Ovary (tissue), 9 donors: Measurements from ENCODE around the gene GKN1. TPM values are rescaled to one million over a fixed set of nuclear protein-coding genes. Genes with fewer than 3 reads are reported as not detected.

Experiments used
- DNase-seq, 5 donors: peaks; one replicate each; pipeline ENCODE4 v3.0.0-alpha.2; 2019 to 2020
- H3K27ac ChIP-seq, 2 donors: fragments of 200-600 bp; one replicate each; pipeline versions ENCODE4 v1.5.1 to v1.8.0; 2019 to 2022
- H3K27me3 ChIP-seq: fragments of 200-600 bp; one replicate; pipeline ENCODE4 v1.8.0; 2022
- H3K36me3 ChIP-seq: fragments of 200-600 bp; sonication (generic); one replicate; pipeline ENCODE4 v1.5.1; 2019
- H3K4me1 ChIP-seq: one replicate; pipeline ENCODE4 v1.8.1; 2013; ENCODE audit warnings: mild to moderate bottlenecking, moderate library complexity; ENCODE audit not compliant: insufficient read depth
- H3K4me3 ChIP-seq: fragments of 200-600 bp; sonication (generic); one replicate; pipeline ENCODE4 v1.5.1; 2017
- H3K9me3 ChIP-seq, 2 donors: fragments of 200-600 bp in 1 of 2; sonication (generic) in 1 of 2; one replicate each; pipeline versions ENCODE4 v1.5.1 to v1.8.1; 2013 to 2019; ENCODE audit warnings: mild to moderate bottlenecking in 1 of 2, moderate library complexity in 1 of 2
- CTCF ChIP-seq, 3 donors: fragments of 450-650 bp in 2 of 3; fragments of 200-600 bp in 1 of 3; IDR thresholded peaks; one replicate each; pipeline versions ENCODE4 v1.5.1 to v1.8.0; 2016 to 2022; ENCODE audit warnings: antibody characterized with exemption in 3 of 3, mild to moderate bottlenecking in 1 of 3
- EP300 ChIP-seq: sonication (generic); formaldehyde crosslinking; IDR thresholded peaks from one replicate; pipeline ENCODE4 v1.6.1; 2017; ENCODE audit warnings: antibody characterized with exemption
- POLR2A ChIP-seq: fragments of 450-650 bp; IDR thresholded peaks from one replicate; pipeline ENCODE4 v1.6.1; 2017; ENCODE audit warnings: antibody characterized with exemption, mild to moderate bottlenecking, moderate library complexity
- WGBS, 3 donors: extraction: QIAGEN DNeasy Blood & Tissue Kit in 1 of 3; methylation state at CpG; one replicate each; pipeline versions ENCODE4 v1.1.5 to v1.1.7; 2013 to 2017; 5-methylcytosine and 5-hydroxymethylcytosine counted together
- intact Hi-C, 4 donors: fragments of 100-400 bp; cut with DNase I; formaldehyde crosslinking; loops; one replicate each; pipeline versions ENCODE4 v1.11.0 to v1.15.1; 2022 to 2023
- polyA plus RNA-seq, 2 donors: library from polyadenylated mRNA; stranded (reverse); fragments of 200-250 nt in 1 of 2; fragments of 350-450 nt in 1 of 2; fragmentation: Illumina TruSeq in 1 of 2; extraction: RNeasy Lipid Tissue Mini Kit (QIAGEN cat#74804) in 1 of 2; gene quantifications; one replicate each; pipeline ENCODE4 v1.2.3, GENCODE V29; 2013 to 2014
- total RNA-seq, 7 donors: library from RNA; depleted of rRNA in 2 of 7; stranded (reverse); fragments of >200 nt in 2 of 7; fragmentation: NEBNext Ultra II Directional in 3 of 7; extraction: Animal tissue kit (Norgen Biotek cat#: 25700) in 3 of 7; gene quantifications; one replicate each; pipeline versions ENCODE4 v1.1.0 to v1.2.4, GENCODE V29; 2016 to 2023
- donor health status: DM: no; HTN: no; CAD: no; lungs with moderate emphysema.
- donor health status: DM: no; HTN: no; CAD: no.
- donor health status: Bipolar disorder and iron deficiency.
- donor health status: DM: yes; HTN: yes; CAD: no.
- donor health status: DM: no; HTN: no; CAD: no.
- donor health status: DM: yes; HTN: yes; CAD: no.

GKN1 gene
- total and polyA plus RNA-seq, 9 donors: not detected

DNA sequence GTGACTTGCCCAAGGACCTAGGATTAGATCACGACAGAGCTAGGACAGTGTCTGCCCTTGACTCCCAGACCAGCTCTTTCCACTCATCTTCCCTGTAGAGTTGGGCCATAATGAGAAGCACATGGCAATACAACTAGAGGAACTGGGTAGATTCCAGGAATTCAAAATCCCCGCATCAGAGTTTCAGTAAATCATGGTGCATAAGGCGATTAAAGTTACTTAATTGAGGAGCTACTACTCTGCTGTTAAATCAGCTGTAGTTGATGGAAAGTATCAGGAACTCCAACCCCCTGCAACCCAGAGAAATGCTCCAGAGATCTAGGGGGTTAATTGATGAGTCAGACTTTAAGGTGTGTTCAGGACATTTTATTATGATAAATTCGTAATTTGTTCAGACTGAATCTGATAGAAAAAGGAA lies 44.3 kb downstream of the GKN1 start:
- TF ChIP-seq CTCF (IDR thresholded peaks at IDR 0.05) (no peak), EP300 (no peak), POLR2A (no peak)
- Histone ChIP-seq H3K27ac (no peak overlapping the region), H3K36me3 (no peaks in the 10 kb centered on the region), H3K27me3 (no peaks in the 10 kb centered on the region), H3K4me1 (peaks cover 22% of the 10 kb centered on the region), H3K9me3 (no peaks in the 10 kb centered on the region), H3K4me3 (no peak overlapping the region)
- no peak for DNase-seq
- 62 to 66% (median 65%) methylated on average over 4 of the region's 4 CpGs for WGBS, 3 donors
- intact Hi-C loops: loop anchor here in 2 of 4 donors (10.0 kb wide), 3 partner anchors 106 to 186 kb away; no protein-coding TSS in a partner anchor

DNA sequence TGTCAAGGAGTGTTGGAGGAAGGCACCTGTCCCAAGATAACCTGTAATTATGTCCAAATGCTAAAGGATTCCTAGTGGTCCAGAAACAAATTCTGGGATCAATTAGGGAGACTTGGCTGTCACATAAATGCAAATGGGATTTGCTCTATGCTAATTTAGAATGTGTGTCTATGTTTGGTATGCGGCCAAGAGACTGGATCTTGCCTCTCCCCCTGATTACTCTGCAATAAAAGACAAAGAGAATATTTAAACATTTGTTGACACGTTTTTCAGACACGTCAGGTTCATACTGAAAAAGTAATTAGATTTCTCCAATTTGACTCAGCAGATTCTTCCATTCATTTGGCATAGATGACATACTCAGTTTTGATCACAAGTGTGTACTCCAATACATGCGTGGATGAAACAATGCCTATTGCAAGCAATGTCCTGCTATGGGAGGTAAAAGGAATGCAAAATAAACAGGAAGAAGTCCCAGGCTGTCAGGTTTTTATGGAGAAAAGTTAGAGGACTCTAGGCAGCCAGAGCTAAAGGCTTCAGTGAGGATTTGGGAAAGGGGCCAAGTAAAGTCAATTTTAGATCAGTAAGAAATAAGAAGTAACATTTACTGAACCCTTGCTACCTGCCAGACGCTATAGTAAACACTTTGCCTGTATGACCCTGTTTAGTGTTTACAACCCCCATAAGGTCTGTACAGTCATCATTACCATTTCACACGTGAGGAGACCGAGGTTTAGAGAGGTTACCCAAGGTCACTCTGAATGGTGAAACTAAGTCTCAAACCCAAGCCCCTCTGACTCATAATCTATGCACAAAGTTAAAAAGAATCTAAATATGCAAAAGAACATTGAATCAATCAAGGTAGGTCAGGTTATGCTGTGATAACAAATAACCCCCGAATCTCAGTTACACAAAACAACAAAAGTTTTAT lies 46.3 kb downstream of the GKN1 start:
- Histone ChIP-seq H3K27ac (no peak overlapping the region), H3K4me3 (no peak overlapping the region), H3K36me3 (no peaks in the 10 kb centered on the region), H3K4me1 (peaks cover 24% of the 10 kb centered on the region), H3K9me3 (no peaks in the 10 kb centered on the region), H3K27me3 (no peaks in the 10 kb centered on the region)
- 48 to 56% (median 53%) methylated on average over 8 of the region's 8 CpGs for WGBS, 3 donors
- intact Hi-C loops: no loop called here
- DNase-seq: no peak
- TF ChIP-seq EP300 (no peak), POLR2A (no peak), CTCF (IDR thresholded peaks at IDR 0.05) (no peak)

- Histone ChIP-seq H3K4me1 (peaks cover 27% of the 10 kb centered on the region), H3K9me3 (no peaks in the 10 kb centered on the region), H3K36me3 (no peaks in the 10 kb centered on the region), H3K27me3 (no peaks in the 10 kb centered on the region), H3K4me3 (no peak overlapping the region), H3K27ac (no peak overlapping the region)
- 70 to 80% (median 73%) methylated on average over 4 of the region's 4 CpGs for WGBS, 3 donors
- DNase-seq: no peak
- intact Hi-C loops: no loop called here
- TF ChIP-seq CTCF (IDR thresholded peaks at IDR 0.05) (no peak), EP300 (no peak), POLR2A (no peak)
Observed at GRCh38 chr2:69021727-69022126, 47.3 kb downstream of the GKN1 start.

- no peak overlapping the region for H3K27ac ChIP-seq
- H3K4me3 ChIP-seq: no peak overlapping the region
- H3K4me1 ChIP-seq: peaks cover 21% of the 10 kb centered on the region
- no peak for DNase-seq
- H3K27me3 ChIP-seq: no peaks in the 10 kb centered on the region
- H3K9me3 ChIP-seq: no peaks in the 10 kb centered on the region
- H3K36me3 ChIP-seq: no peaks in the 10 kb centered on the region
- TF ChIP-seq CTCF (IDR thresholded peaks at IDR 0.05) (no peak), POLR2A (no peak), EP300 (no peak)
- 82 to 89% (median 86%) methylated on average over 1 of the region's 1 CpG for WGBS, 3 donors
- intact Hi-C loops: no loop called here
Observed at GRCh38 chr2:69022548-69022947, 48.1 kb downstream of the GKN1 start.
